Fibroblast of villous mesenchyme (primary cell): ENCODE measurements around the gene FBXW10B. TPM values are rescaled to one million over a fixed set of nuclear protein-coding genes. Genes with fewer than 3 reads are reported as not detected.
"Not testable (repeated sequence)": the region's sequence is repeated elsewhere in the genome, so short reads cannot be mapped to it uniquely, and the experiment has no call there.

ENCODE experiments used
- DNase-seq: peaks from one replicate; pipeline ENCODE4 v3.0.0-alpha.2; 2010; ENCODE audit warnings: low read depth
- H3K4me3 ChIP-seq: 2 replicates; pipeline ENCODE4 v1.5.1; 2011; ENCODE audit warnings: low read depth, mild to moderate bottlenecking, low read length
- small RNA-seq: library from RNA; depleted of rRNA; stranded (forward); fragments of <200 nt; gene quantifications from one replicate; pipeline ENCODE3, GENCODE V24; 2012
- total RNA-seq: library from RNA; depleted of rRNA; stranded (reverse); fragments of >200 nt; gene quantifications from 2 replicates; pipeline ENCODE4 v1.2.3, GENCODE V29; 2012

FBXW10B gene
- total RNA-seq, 1 donor, result 0.43 TPM

DNA sequence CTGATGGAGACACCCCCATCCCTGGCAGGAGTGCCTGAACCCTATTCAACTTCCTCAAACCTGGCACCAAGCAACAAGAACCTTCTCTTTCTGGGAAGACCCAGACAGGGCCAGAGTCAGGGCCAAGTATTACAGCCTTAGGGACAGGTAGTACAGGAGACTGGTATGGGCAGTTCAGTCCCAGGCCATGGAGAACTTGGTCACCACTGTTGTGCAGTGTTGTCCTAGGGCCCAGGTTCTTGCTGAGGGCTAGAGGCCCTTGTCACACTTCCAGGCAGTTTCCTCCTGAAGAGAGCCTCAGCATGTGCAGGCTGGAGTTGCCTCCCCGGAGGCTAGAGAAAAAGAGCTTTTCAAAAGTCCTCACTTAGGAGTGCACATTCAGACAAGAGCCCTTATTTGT lies 28.7 kb downstream of the FBXW10B start:
- H3K4me3 ChIP-seq, DNase-seq: not testable (repeated sequence)

DNA sequence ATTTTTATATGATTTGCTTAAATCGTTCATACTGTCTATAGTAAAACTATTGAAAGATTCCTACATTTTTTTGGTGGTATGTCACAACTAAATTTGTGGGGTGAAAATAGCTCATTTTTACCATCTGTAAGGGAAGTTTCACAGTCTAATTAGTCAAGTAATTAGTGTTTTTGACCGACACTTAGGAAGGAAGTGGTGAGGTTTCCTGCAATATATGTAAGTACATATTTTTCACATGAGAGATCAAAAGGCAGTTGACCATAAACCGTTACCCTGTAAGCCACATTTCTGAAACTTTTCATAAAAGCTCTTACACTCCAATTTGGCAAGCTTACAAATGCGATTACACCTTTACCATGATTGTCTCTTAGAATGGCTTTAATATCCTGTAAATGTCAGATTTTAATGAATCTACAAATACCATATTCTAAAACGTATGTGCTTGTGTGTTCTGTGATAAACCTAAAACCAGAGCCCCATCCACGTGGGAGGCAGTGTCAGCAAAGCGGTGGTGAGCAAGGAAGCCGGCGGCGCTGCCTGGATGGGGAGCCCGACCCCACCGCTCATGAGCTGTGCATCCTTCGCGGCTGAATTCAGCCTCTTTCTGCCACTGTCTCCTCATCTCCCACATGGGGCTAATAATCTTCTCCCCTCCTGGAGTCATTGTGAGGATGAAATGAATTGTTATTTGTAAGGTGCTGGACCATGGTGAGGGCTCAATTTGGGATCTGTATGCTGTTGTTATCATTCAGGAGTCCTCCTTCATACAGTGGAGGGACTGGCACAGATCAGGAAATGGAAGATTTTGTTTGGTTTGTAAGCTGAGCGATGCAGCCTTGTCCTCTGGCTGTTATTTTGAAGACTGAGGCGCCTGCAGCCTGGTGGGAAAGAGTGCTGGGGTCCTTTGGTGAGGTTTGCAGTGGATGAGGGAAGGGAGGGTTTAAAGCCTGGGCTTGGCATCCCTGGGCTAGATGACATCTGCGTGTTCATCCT lies 29.7 kb downstream of the FBXW10B start:
- not testable (repeated sequence) for H3K4me3 ChIP-seq, DNase-seq

GRCh38 chr17:15588017-15588416 lies 31.5 kb downstream of the FBXW10B start:
- peak; percentile 1 for DNase-seq
- H3K4me3 ChIP-seq, result not testable (repeated sequence)

GRCh38 chr17:15583313-15583712 lies 36.2 kb downstream of the FBXW10B start:
- DNase-seq, H3K4me3 ChIP-seq: not testable (repeated sequence)

DNA sequence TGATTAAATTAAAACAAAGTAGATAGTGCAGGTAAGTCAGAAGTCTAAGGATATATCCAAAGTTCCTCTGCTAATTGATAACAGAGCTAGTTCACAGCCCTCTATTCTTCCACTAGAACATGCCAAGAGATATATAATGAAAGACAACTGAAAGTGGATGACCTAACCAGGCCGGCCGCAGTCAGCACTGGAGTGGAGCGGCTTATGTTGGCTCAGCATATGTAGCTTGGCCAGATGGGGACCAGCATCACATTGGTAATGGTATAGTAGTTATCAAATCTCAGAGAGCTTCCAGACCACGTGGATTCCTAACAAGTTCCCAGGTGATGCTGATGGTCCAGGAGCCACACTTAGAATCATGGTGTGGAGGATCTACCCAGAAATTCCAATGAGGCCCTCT lies 38.0 kb downstream of the FBXW10B start:
- not testable (repeated sequence) for H3K4me3 ChIP-seq, DNase-seq

DNA sequence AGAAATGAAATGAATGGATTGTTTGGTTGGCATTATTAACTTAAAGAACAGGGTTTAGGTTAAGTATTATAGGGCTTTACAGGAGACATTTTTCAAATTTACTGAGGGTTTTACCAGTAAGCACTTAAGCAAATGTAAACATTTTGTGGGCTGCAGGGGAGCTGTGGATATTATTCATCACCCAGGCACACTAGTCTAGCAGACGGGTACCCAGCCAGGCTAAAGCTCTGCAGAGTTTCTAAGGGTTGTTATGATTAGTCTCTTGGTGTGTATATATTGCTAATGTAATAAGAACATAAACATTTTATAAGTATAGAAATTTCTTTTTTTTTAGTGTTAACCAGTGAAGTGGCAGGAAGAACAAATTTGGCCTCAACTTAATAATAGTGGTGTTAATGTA lies 42.7 kb downstream of the FBXW10B start:
- peak; percentile 5 for DNase-seq
- not testable (repeated sequence) for H3K4me3 ChIP-seq

GRCh38 chr17:15574660-15575059 lies 44.8 kb downstream of the FBXW10B start:
- DNase-seq, H3K4me3 ChIP-seq: not testable (repeated sequence)

DNA sequence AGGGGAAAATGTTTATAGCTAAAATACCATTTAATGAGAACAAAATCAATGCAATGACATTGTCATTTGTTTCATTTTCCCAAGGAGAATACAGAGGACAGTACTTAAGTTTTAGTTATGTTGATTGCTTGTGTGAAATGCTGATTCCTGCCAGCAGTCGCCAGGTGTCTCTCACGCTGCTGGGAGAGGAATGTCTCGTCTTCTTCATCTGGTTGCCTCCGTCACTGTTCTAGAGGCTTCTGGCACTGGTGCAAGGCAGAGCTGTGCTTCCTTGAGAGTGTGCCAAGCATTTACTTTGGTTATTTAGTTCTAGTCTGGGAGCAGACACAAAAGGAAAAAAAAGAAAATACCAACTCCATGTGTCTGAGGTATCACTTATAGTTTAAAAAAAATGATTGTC lies 45.6 kb downstream of the FBXW10B start:
- H3K4me3 ChIP-seq, result not testable (repeated sequence)
- peak; percentile 18 for DNase-seq

Small RNAs within 50 kb of the gene (small RNA-seq; reads per million reads assigned to genes)
- gene AC005838.1 (not detected), gene RF00090 (not detected)

Other genes starting within 250 kb of the FBXW10B start
- 5.2 and 6.5 TPM in 2 replicates for gene CDRT4, start 152.1 kb downstream of the FBXW10B start, total RNA-seq
- 45.4 and 52.7 TPM in 2 replicates for gene TVP23C, start 56.2 kb downstream of the FBXW10B start, total RNA-seq
- 30.0 and 55.3 TPM in 2 replicates for gene TRIM16, start 64.6 kb upstream of the FBXW10B start, total RNA-seq
- 42.3 and 50.6 TPM in 2 replicates for gene ZNF286A, start 80.0 kb upstream of the FBXW10B start, total RNA-seq
- under 0.01 TPM in 1 of 2 replicates, not detected in the other for gene TBC1D26, start 112.6 kb upstream of the FBXW10B start, total RNA-seq